GM19438 (cell line): ENCODE measurements around the gene TMEM200C.

Experiments
- ATAC-seq: cut with Tn5 transposase; IDR thresholded peaks from one replicate; pipeline ENCODE4 v1.9.1; 2021; ENCODE audit warnings: low read depth; ENCODE audit not compliant: unreplicated experiment

Gene TMEM200C

DNA sequence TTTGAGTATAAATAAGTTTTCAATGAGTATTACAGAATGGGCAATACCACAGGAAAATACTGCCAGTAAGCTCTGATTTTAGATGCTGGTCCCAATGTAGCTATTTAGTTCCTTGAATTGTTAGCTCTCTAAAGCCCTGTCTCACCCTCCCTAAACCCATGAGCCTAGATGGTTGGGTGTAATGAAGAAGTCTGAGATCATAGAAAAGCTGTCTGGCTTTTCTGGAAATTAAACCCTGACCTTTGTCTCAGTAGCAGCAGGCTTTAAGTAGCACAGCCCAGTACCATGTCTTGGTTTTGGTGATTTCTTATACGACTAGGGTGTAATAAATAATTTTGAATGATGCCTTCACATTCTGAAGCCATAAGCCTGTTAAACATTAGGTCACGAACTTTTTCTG, 55.3 kb downstream of the TMEM200C start:
- ATAC-seq: no peak

DNA sequence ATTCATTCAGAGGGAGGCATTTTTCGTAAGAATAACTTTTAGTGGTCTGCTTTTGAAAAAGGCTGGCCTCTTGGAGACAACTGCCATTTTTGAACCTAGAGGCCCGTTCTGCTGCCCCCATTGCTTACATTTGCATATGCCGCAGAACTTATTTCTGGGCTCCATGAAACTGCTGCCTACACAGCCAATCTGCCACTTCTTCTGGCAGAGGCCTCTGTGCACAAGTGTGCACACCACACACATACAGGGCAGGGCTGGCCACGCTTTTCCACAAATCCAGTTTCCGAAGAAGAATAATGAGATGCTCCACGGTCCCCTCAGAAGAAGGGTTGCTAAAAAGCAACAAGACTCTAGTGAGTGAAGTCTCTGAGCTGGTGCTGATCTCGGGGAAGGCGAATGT, 56.2 kb downstream of the TMEM200C start:
- ATAC-seq: no peak
